ENCODE measurements around the gene AK9.
"Not testable (repeated sequence)": the region's sequence is repeated elsewhere in the genome, so short reads cannot be mapped to it uniquely, and the experiment has no call there.

AK9 gene

GRCh38 chr6:109690737-109691621, at the start of gene AK9, which contains the start of gene FIG4:
TSS of gene AK9 (minus strand) at chr6:109691202. CDS start at chr6:109675745, 15,457 bp downstream.
TSS of gene FIG4 (plus strand) at chr6:109691296. CDS start at chr6:109691436, 140 bp downstream.
- DNase-seq, result peak; percentile 87

- DNase-seq, result no peak
Observed at GRCh38 chr6:109740787-109741186, 49.8 kb upstream of the AK9 start.

GRCh38 chr6:109739686-109740085, 48.7 kb upstream of the AK9 start:
- no peak for DNase-seq

- DNase-seq, result no peak
Observed at GRCh38 chr6:109738667-109739066, 47.7 kb upstream of the AK9 start.

GRCh38 chr6:109738255-109738654, 47.3 kb upstream of the AK9 start:
- DNase-seq, result no peak

GRCh38 chr6:109736273-109737025, 45.4 kb upstream of the AK9 start:
- no peak for DNase-seq

GRCh38 chr6:109725250-109725649, 34.2 kb upstream of the AK9 start:
- DNase-seq, result not testable (repeated sequence)

- DNase-seq, result no peak
Observed at GRCh38 chr6:109722564-109723254, 31.7 kb upstream of the AK9 start.

GRCh38 chr6:109722011-109722410, 31.0 kb upstream of the AK9 start:
- DNase-seq, result no peak

GRCh38 chr6:109720311-109720710, 29.3 kb upstream of the AK9 start:
- DNase-seq, result no peak

GRCh38 chr6:109718991-109719390, 28.0 kb upstream of the AK9 start:
- no peak for DNase-seq

- no peak for DNase-seq
Observed at GRCh38 chr6:109717971-109718370, 27.0 kb upstream of the AK9 start.

GRCh38 chr6:109715616-109716015, 24.6 kb upstream of the AK9 start:
- DNase-seq, result no peak

GRCh38 chr6:109714611-109715010, 23.6 kb upstream of the AK9 start:
- no peak for DNase-seq

- no peak for DNase-seq
Observed at GRCh38 chr6:109714166-109714565, 23.2 kb upstream of the AK9 start.

GRCh38 chr6:109713097-109713496, 22.1 kb upstream of the AK9 start:
- no peak for DNase-seq

GRCh38 chr6:109708099-109708498, 17.1 kb upstream of the AK9 start:
- not testable (repeated sequence) for DNase-seq

GRCh38 chr6:109706513-109706912, 15.5 kb upstream of the AK9 start:
- no peak for DNase-seq

GRCh38 chr6:109705258-109705657, 14.3 kb upstream of the AK9 start:
- DNase-seq, result peak; percentile 54

- no peak for DNase-seq
Observed at GRCh38 chr6:109702791-109703190, 11.8 kb upstream of the AK9 start.

GRCh38 chr6:109701774-109702173, 10.8 kb upstream of the AK9 start:
- DNase-seq, result no peak

GRCh38 chr6:109701221-109701620, 10.2 kb upstream of the AK9 start:
- no peak for DNase-seq

GRCh38 chr6:109696355-109696754, 5.4 kb upstream of the AK9 start:
- no peak for DNase-seq

Data from activated effector memory CD4-positive, alpha-beta T cell treated with Interleukin-2 at 50 U/mL for 16 hours (primary cell).